GM21447 (cell line): ENCODE data around the gene PPP1R13B.

Experiments
- ATAC-seq: cut with Tn5 transposase; IDR thresholded peaks from one replicate; pipeline ENCODE4 v1.9.1; 2021; ENCODE audit not compliant: unreplicated experiment

Gene PPP1R13B

DNA sequence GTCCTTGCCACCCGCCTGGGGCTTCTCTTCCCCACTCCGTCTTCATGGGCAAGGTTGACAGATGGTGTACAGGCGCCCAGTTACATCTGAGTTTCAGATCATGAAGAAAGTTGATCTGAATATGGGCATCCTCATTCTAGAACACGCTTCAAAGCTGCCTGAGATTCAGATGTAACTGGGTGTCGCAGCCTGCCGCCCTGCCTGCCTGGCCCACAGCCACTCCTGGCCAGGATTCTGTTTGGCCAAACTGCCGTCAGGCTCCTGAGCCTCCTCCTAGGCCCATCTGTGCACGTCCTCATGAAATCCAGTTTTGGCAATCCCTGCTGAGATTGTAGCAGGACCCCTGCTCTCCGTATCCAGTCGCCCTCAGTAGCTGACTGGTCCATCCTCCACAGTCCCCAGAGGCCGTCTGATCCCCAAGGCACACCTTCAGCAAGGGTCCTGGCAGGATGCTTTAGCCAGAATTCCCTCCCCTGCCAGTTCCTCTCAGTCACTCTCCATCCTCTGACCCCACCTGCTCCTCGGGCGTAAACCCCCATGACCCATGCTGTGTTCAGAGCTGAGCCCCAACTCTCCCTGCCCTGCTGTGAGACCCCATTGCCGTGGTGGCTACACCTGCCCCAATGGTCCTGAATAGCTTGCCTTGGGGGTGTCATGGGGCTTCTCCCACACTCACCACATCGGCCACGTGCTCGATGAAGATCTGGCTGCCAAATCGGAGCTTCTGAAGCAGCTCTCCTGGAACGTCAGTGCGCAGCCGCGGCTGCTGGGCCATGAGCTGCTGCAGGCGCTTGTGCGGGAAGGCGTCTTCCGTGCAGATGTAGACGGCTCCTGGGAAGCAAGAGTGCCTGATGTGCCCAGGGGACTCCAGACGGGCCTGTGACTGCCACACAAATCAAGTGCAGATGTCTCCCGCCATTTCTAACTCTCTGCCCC lies 144.6 kb downstream of the PPP1R13B start:
- no peak for ATAC-seq

DNA sequence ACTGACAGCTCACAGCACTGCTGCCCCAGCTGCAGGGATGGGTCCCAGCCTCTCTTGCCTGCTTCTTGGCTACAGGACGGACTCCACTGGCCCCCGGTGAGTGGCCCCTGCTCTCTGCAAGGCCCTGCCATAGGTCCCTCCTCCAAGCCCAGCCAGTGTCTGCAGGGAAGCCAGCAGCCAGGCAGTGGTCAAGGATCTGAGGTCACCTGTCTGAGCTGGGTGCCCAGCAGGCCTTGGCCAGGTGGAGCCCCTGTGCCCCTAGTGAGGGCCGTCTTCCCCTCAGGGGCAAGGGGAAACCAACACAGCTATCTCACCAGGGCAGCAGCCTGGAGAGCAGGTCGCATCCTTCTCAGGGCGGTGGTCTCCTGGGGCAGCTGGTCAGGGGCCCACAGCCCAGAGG lies 145.3 kb downstream of the PPP1R13B start:
- no peak for ATAC-seq

DNA sequence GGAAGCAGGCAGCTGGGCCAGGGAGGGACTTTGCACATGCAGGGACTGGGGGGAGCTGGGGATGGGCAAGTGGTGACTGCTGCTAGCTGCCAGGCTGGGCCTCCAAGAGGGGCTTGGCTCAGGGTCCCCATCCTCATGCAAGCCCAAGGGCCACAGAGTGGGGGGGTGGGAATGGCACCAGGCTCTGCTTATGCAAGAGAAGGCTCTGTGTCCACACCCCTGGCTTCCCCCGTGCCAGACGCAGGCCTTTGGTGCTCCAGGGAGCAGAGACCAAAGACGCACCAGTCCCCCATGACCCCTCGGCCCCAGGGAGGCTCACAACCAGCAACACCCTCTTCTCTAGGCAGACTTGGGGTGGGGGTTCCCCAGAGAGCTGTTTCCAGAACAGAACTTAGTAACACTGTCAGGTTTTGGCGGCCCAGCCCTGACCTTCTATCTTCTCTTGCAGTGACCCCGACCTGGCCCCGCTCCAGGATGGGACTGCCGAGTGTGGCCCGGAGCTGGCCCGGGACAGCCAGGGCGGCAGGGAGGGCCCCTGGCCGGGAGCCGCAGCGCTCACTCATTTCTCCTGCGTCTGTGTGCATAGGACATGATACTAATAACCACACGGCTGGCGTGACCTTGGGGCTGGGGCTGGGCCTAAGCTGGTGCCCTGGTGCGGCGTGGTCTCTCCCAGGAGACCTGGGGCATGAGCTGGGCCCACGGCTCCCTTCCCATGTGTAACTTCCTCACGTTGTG lies 146.5 kb downstream of the PPP1R13B start:
- ATAC-seq: no peak

DNA sequence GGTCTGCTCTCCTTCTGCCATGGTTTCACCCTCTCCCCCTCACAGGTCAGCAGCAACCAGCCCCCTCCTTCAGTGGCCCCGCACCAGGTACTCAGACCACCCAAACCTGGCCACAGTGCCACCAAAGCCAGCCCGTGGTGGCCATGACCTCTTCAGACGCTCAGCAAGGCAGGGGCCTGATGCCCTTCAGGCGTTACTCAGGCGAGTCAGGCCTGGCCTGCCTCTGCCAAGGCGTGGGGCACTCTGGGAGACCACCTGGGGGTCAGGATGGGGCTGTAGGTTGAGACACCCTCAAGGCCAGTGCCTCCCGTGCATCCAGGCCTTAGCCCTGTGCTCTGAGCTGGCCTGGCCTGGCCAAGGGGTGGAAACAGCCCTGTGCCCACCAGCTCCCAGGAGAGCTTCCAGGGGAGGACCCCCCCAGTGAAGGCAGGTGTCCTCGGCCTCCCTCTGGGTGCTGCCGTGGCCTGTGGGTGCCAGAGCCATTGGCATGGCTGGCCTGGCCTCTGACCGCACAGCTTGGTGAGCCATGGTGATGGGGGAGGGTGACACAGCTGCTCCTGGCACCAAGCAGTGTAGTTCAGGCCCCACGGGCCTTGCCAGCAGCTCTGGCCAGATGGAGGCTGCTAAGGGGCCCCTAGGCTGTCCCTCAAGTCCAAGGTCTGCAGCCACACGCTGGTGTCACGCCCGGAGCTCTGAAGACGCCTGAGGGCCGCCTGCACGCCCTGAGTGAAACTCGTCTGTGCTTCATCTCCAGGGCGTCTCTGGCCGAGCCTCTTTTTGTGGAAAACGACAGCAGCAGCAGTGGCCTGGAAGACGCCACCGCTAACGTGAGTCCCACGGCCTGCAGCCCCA lies 147.2 kb downstream of the PPP1R13B start:
- ATAC-seq: no peak

DNA sequence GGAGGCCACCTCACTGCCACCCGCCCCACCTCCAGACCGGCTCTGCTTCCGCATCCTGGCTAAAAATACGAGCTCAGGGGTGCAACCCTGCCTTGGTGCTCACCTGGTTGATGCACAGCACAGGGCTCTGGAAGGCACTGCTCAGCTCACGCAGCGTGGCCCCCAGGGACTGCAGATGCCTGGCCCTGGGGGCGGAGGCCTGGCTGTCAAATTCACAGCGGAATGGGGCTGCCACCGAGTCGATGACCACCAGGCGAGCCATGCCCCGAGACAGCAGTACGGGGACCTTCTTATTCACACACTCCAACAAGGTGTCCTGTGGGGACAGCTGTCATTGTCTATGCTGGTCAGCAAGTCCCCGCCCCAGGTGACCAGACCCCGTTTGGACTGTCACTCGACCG lies 148.1 kb downstream of the PPP1R13B start:
- no peak for ATAC-seq

DNA sequence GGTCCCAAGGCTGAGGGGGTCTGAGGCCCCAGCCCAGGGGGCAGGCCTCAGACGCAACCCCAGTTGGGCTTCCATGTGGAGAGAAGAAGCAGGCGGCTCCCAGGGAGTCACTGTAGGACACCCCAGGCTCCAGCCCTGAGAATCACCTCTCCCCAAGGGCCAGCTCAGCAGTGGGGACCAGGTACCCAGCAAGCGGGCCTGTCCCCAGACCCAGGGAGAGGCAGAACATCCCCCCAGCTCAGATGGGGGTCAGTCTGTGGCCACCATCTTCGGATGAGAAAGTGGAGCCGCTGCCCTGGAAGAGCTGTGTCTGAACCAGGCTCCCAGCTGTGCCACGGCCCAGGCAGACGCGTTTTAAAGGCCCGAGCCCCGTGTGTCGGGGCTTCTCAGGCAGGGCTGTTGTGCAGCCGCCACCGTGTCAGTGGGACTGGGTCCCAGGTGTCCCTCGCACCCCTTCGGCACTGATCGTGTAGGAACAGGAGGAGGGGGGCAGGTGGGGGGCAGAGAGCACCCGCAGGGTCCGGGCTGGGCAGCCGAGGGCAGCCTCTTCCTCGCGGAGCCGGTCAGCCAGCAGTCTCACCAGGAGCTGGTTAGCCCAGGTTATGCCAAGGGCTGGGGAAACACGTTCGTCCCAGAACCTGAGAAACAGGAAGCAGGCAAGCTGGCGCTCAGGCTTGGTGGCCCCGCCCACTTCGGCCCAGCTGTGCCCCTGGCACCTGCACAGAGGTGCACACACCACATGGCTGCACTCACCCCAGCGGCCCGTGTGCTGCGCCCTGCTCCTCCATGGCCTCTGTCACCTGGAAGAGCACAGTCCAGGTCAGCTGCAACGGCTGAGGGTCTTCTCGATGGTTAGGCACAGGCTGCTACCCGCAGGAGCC lies 148.8 kb downstream of the PPP1R13B start:
- no peak for ATAC-seq

DNA sequence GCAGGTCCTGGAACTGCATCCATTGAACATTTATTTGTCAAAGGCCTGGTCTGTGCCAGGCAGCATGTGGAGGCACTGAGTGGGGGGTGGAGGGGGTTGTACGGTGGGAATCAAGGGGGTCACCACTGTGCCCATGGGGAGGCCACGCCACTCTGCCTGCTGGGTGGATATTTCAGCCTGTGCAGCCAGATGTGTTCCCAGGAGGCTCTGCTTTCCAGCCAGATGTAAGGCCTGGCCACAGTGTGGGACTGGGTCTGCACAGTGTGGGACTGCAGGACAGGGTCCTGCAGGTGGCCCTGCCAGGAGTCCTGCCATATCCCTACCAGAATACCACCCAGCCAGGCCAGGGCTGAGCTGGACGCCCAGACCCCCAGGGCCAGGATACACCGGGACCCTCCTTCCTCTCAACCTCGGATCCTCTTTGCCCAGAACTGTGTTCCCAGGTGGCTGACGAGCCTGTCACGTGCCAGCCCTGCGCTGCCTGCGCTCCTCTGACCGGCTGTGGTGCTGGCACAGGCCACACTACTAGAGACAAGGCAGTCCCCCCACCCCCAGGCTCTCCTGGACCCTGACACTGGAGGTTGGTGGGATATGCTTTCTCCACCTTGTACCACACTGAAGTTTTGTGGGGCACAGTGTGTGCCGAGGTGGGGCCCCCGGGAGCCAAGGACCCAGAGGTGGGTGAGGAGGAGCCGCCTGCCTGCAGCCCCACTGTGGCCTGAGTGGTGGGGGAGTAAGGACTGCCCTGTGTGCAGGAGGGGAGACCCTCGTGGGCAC lies 149.6 kb downstream of the PPP1R13B start:
- no peak for ATAC-seq

DNA sequence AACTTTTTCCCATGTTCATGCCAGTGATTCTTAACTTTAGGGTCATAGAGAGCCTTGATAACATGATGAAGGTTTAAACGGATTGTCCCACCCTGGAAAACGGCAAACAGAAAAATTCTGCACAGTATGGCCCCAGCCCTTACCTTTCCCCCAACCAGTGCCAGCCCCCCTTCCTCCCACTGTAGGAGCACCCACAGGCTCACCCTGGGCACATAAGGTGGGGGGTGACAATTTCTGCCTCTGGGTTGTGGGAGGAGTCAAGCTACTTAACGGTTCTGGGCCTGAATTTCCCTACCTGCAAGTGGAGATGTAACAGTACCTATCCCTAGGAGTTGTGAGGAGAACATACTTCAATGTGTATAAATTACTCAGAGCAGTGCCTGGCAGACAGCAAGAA lies 150.2 kb downstream of the PPP1R13B start:
- ATAC-seq: no peak

DNA sequence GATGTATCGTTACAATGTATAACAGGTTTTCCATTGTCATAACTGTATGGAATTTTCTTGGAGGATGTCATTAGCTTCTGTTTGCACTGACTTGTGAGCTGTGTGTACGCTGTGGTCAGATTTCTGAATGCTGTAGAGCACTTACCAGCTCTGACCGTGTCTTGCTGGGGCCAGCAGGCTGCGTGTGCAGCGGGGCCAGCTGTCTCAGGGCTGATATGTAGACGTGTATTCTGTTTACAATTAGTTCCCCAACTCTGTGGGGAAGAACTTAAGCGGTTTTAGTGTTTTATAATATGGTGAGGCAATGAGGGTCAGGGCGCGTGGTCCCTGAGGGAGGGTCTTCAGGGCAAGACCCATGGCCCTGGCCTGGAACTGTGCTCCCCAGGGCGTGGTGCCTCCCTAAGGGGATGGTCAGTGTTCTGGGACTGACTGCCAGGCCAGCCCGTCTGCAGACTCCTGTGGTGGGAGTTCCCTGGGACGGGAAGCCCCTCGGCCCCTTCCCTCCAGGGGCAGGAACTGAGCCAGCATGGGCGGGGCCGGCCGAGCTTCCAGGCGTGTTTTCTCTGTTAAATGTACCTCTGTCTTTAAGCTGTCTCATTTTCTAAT lies 150.8 kb downstream of the PPP1R13B start:
- ATAC-seq: no peak

DNA sequence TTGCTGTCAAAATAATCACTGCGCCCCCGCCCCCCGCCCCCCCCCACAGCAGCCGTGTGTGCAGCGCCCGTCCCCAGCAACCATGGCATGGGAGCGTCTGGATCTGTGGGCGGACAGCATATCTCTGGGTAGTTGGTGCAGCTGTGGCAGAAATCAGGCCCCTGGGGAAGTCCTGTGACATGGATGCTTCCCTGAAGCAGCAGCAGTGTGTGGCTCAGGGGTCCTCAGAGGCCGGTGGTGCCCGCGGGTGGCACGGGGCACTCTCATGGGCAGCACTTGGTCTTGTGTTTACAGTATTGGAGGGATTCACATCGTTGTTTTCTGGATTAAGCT lies 151.3 kb downstream of the PPP1R13B start:
- no peak for ATAC-seq

DNA sequence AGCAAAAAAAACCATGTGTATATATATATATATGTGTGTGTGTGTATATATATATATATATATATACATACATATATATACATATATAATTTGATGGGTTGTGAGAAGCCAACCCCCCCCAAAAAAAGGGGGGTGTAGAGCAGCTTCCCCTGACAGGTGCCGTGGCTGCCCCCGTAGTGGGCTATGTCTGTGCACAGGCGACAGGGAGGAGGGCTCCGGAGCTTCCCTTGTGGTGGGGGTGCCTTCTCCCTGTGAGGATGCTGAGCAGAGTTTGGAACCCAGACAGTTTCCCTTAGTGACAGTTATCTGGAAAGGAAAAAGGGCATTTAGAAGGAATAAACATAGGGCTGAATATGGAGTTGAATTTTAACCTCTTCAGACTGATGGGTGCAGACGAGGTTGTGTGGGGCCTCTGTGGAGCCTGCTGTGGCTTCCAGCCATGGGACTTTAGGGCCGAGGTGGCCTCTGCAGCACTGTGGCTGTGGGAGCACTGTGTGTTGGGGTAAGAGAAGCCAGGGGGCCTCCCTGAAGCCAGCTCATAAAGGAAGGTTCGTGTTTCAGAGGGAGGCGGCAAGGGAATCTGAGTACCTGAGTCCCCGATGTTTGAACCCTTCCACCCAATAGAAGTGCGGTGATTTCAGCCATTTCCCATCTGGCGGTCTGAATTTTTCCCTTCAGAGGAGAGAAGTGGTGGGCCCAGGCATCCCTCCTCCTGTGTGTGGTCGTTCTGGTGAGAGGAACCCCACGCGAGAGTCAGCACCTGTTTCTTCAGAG lies 151.9 kb downstream of the PPP1R13B start:
- no peak for ATAC-seq

DNA sequence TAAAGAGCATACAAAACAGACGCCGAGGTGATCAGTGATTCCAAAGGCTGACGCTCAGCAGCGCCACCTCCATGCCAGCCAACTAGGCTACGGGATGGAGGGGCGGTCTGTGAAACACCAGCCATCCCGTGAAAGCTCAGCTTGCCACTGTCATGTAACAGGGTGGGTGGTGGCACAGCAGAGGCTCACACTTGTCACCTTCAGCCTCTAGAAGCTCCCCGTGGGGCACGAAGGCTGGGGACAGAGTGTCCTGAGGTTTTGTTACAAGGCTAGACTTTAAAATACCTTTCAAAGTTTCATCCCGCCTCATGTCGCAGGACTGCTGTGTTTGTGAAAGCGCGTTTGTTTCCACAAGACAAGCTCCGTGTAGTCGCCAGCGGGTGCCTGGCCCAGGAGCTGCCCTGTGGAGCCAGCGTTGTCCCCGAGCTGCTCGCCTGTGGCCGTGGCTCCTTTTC lies 152.8 kb downstream of the PPP1R13B start:
- ATAC-seq: no peak

DNA sequence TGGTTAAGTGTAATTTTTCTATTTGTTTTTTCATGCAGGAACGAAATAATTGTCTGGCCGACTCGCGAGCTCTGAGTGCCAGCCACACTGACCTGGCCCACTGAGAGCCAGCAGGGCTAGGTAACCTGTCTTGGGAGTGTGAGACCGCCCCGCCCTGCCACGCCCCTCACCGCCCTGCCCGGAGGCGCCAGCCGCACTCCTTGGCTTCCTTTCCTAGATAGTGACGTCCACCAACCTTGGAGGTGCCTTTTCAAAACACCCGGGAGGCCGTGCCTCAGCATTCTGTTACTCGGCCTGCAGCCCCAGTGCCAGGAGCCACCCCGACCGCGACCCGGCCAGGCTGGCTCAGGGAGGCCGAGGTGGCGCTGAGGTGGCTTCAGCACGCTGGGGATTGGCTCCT lies 153.9 kb downstream of the PPP1R13B start:
- ATAC-seq: no peak

DNA sequence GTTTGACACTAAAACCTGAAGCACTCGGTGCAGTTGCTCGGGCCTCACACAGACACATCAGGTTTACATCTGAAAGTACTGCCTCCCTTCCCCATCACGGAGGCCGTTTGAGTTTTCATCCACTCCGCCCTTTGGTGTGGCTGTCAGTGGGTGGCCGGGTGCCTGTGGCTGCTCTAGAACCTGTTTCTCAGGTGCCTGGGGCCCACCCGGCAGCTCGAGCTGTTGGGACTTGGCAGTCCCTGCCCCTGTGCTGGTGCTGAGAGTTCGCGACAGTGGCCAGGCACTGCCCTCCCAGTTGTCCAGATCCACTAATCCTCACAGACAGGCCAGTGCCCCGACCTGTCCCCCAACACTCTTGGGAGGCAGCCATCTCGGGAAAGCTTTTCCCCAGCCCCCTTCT lies 154.5 kb downstream of the PPP1R13B start:
- no peak for ATAC-seq

DNA sequence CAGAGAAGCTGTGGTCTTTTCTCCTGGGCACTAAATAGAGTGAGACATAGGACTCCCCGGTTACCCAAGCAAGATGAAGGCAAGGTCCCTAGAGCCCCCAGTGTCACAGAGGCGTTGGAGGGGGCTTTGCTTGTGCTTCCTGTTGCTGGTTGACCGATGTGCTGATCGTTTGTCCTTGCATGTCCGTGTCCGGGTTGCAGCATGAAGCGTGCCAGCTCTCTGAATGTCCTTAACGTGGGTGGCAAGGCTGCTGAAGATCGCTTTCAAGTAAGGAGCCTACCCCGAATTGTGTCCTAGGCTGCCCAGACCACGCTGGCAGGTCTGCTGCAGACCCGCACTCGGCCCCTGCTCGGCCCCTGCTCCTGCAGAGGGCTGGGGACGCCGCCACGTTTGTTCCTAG lies 155.2 kb downstream of the PPP1R13B start:
- ATAC-seq: peak; percentile 12

DNA sequence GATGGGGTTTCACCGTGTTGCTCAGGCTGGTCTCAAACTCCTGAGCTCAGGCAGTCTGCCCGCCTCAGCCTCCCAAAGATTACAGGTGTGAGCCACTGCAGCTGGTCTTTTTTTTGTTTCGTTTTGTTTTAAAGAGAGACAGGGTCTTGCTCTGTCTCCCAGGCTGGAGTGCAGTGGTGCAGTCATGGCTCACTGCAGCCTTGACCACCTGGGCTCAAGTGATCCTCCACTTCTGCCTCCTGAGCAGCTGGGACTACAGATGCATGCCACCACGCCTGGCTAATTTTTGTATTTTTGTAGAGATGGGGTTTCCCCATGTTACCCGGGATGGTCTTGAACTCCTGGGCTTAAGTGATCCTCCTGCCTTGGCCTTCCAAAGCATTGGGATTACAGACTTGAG lies 155.7 kb downstream of the PPP1R13B start:
- ATAC-seq: peak; percentile 61

DNA sequence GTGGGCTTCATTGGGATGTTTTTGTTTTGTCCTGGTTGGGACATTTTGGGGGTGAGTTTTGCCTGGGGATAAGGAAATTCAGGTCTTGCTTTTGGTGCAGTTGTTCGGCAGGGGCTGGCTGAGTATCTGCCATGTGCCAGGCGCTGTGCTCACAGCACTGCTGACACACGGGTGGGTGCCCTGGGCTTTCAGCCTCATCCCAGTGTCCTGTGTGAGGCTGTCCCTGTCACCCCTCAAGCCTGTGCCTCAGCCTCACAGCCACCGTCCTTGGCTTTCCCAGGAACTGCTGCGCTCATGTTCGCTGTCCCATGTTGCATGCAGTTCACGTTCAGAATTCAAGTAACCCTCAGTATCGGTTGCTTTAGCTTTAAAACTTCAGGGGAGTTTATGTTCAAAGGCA lies 157.0 kb downstream of the PPP1R13B start:
- no peak for ATAC-seq
